Measurements from ENCODE around the gene NT5E.

Gene NT5E

DNA sequence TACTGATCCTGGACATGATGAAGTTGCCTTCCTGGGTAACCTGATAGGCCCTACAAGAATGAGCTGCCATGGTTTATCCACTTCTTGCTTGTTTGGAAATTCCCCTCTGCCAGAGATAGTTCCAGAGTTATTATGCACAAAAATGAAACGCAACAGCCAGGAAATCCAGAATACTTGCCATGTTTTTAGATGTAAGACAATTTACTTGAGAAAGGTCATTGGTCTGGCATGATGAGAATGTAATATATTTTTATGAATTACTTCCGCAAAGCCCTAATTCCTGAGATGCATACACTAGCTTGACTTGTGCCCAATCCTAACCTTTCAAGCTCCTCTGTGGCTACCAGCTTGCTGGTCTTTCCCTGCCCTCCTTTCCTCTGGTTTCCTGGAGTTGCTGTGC, 27.9 kb upstream of the NT5E start:
- DNase-seq (ENCODE audit: low read depth) = no peak

- DNase-seq (ENCODE audit: low read depth) = no peak
Observed at GRCh38 chr6:85422996-85423395, 26.9 kb upstream of the NT5E start.

- no peak for DNase-seq (ENCODE audit: low read depth)
Observed at GRCh38 chr6:85424981-85425380, 24.9 kb upstream of the NT5E start.

- no peak for DNase-seq (ENCODE audit: low read depth)
Observed at GRCh38 chr6:85425997-85426396, 23.9 kb upstream of the NT5E start.

GRCh38 chr6:85428486-85428885, 21.4 kb upstream of the NT5E start:
- DNase-seq (ENCODE audit: low read depth) = no peak

GRCh38 chr6:85429346-85429745, 20.5 kb upstream of the NT5E start:
- DNase-seq (ENCODE audit: low read depth) = no peak

- DNase-seq (ENCODE audit: low read depth) = no peak
Observed at GRCh38 chr6:85431271-85431670, 18.6 kb upstream of the NT5E start.

DNA sequence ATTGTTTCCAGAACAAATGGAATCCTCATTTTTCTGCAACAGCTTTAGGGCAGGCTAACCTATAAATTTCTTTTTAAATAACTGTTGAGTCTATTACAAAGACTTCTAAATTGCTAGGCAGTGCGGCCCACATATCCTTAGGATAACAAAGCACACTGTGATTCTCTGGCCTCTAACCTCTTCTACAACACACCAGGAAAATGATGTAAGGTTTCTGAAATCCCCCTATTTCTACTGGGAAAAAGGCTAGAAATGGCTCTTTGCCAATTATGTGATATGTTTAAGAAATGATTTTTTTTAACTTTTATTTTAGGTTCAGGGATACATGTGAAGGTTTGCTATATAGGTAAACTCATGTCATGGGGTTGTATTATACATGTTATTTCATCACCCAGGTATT, 17.3 kb upstream of the NT5E start:
- no peak for DNase-seq (ENCODE audit: low read depth)

DNA sequence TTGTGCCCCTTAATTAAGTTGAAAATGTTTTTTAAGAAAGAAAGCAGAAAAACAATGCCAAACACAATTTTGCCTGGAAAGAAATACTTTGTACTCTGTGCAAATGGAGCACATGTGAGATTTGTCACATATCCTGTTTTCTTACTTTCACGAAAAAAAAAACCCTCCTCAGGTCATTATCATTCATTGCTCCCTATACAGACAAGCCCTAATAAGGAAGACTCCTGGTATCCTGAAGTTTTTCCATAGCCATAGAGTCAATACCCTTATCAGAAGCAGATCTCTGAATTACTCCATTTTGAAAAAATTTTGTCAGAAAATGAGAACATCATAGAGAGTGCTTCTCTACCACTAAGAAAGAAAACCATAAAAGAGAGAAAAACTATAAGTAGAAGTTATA, 14.0 kb upstream of the NT5E start:
- DNase-seq (ENCODE audit: low read depth) = no peak

GRCh38 chr6:85436411-85436810, 13.5 kb upstream of the NT5E start:
- DNase-seq (ENCODE audit: low read depth) = no peak

DNA sequence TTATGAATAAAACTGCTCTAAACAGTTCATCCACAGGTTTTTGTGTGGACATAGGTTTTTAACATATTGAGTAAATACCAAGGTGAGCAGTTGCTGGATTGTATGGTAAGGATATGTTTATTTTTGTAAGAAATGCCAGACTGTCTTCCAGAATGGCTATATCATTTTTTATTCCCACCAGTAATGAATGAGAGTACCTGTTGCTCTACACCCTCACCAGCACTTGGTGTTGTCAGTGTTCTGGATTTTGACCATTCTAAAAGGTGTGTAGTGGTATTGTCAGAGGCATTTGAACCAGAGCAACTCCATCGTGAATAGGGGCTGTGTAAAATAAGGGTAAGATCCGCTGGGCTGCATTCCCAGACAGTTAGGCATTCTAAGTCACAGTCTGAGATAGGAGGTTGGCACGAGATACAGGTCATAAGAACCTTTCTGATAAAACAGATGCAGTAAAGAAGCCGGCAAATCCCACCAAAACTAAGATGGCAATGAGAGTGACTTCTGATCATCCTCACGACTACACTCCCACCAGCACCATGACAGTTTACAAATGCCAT, 12.9 kb upstream of the NT5E start:
- DNase-seq (ENCODE audit: low read depth) = no peak

- DNase-seq (ENCODE audit: low read depth) = no peak
Observed at GRCh38 chr6:85443349-85444117, 6.3 kb upstream of the NT5E start.

DNA sequence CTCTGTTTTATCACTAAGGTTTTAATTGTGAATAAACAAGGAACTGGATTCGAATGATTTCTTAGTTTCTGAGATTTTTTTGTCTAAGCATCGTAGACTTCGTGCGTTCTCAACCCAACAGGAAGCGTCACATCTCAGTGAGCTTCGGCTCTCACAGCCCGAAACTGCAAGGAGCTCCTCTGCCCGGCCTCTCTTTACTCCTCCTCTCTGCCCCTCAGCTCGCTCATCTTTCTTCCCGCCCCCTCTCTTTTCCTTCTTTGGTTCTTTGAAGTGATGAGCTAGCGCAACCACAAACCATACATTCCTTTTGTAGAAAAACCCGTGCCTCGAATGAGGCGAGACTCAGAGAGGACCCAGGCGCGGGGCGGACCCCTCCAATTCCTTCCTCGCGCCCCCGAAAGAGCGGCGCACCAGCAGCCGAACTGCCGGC, 480 bp upstream of the NT5E start:
- DNase-seq (ENCODE audit: low read depth) = no peak

- DNase-seq (ENCODE audit: low read depth) = no peak
Observed at GRCh38 chr6:85451565-85452306, 1.9 kb downstream of the NT5E start.

- DNase-seq (ENCODE audit: low read depth) = no peak
Observed at GRCh38 chr6:85452441-85452881, 2.6 kb downstream of the NT5E start.

DNA sequence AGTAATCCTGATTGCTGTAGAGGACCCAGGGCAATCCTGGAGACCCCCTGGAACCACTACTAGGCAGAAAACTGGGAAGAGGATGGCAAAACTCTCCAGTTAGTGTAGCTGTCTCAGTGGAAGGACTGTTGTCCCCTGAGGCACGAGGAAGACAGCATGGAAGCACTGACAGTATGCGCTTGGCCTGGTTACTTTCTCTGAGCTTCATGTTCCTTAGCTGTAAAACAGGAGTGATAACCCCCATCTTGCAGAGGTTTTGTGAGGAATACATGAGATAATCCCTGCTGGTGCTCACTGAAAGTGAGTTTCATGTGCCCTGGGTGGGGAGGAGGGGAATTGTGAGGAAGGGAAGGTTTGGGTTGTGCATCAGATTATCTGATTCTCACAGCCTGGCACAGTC, 3.2 kb downstream of the NT5E start:
- no peak for DNase-seq (ENCODE audit: low read depth)

DNA sequence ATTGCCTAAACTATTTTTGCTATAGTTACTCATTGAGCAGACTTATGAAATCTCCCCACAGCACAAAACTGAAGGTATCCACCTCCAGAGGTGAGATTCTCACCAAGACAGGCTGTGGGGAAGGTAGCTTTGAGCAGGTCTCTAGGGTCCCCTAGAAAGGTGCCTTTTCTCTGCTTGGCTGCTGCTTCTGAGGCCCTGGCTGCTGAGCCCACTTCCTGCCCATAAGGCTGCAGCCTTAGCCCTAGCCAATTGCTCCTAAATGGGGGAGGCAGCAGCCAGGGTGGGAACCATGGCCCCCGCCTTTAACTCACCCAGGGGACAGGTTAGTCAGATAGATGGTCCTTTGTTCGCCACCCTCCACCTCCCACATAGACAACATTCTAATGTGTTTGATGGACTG, 3.6 kb downstream of the NT5E start:
- no peak for DNase-seq (ENCODE audit: low read depth)

GRCh38 chr6:85455471-85456026, 5.7 kb downstream of the NT5E start:
- no peak for DNase-seq (ENCODE audit: low read depth)

GRCh38 chr6:85456782-85457181, 6.9 kb downstream of the NT5E start:
- no peak for DNase-seq (ENCODE audit: low read depth)

- no peak for DNase-seq (ENCODE audit: low read depth)
Observed at GRCh38 chr6:85458184-85458583, 8.3 kb downstream of the NT5E start.

DNA sequence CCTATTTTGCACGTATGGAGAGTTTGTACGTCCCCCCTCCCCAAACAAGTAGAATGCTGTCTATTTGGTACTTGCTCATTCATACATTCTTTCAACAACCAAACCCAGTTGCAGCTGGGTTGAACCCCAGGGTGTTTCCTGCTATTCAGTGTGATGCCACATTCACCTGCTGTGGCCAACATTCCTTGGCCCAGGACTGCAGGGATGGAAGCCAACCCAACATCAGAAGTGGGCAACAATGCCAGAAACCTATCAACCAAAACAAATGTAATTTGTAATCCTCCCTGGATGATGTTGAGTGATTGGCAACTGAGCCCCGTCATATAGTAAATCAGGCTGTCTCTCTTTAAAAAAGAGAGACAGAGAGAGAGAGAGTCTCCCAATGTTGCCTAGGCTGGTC, 8.9 kb downstream of the NT5E start:
- DNase-seq (ENCODE audit: low read depth) = no peak

- DNase-seq (ENCODE audit: low read depth) = no peak
Observed at GRCh38 chr6:85459224-85459901, 9.5 kb downstream of the NT5E start.
